Myocyte (in vitro differentiated cells): ENCODE data around the gene CELA2B. TPM values are rescaled to one million over a fixed set of nuclear protein-coding genes. Genes with fewer than 3 reads are reported as not detected.

Experiments
- DNase-seq: peaks from one replicate; pipeline ENCODE4 v3.0.0-alpha.2; 2012; ENCODE audit warnings: low read depth
- total RNA-seq: library from RNA; depleted of rRNA; stranded (reverse); fragments of >200 nt; gene quantifications from 2 replicates; pipeline ENCODE4 v1.2.3, GENCODE V29; 2014

CELA2B gene
- total RNA-seq, 1 donor from 2014 or later: 3.7 TPM

DNA sequence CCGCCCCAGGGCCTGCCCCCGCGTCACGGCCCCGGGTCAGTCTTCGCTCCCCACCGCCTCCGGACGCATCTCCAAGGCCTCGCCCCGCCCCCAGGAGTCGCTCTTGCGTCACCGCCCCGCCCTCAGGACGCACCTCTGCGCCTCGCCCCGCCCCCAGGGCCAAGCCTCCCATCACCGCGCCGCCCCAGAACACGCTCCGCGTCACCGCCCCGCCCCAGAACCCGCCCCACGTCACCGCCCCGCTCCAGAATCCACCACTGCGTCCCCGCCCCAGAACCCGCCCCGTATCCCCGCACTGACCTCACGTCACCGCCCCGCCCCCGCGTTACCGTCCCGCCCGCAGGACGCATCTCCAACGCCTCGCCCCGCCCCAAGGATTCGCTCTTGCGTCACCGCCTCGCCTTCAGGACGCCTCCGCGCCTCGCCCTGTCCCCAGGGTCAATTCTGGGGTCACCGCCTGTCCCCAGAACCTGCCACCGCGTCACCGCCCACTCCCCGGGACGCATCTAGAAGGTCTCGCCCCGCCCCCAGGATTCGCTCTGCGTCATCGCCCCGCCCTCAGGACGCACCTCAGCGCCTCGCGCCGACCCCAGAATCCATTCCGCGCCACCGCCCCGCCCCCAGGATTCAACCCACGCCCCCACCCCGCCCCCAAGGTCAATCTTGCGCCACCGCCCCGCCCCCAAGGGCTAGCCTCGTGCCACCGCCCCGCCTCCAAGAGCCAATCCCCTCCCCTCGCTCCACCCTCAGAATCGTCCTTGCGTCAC is 48.6 kb downstream of the CELA2B start:
- peak; percentile 99 for DNase-seq

DNA sequence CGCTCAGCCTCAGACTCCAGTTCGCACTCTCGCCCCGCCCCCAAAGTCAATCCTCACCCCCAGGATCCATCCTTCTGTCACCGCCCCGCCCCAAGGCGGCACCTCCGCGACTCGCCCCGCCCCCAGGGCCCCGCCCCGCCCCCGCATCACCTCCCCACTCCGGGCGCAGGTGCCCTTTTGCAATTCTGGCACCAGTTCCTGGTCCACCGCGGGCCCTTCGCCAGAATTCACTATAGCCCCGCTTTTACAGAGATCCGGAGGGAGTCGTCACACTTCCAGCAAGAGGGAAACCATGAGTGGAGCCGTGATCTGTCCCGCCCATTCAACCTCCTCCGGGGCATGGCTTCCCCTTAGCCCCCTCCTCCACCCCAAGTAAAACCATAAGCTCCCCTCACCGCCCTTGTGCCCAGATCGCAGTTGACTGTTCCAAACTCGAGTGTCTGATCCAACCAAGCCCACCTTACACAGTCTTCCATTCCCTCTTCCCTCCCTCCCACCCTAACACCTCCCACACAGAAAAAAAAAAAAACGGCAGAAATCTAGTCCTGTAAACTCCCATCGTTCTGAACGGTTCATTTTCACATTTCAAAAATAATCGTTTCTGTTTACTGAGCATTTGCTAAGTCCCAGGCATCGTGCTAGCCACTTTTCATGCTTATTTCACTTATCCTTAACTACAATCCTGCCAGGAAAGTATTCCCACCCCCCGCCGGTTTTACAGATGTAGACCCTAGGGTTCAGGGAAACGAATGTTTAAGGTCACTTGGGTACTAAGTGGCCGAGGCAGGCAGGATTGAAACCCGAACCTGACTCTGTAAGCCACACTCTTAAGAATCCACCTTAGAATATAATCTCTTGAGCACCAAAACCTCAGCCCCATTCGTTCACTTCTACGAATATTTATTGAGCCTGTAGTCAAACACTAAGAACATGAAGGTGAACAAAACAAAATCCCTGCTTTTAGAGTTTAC is 49.4 kb downstream of the CELA2B start:
- DNase-seq: no peak

DNA sequence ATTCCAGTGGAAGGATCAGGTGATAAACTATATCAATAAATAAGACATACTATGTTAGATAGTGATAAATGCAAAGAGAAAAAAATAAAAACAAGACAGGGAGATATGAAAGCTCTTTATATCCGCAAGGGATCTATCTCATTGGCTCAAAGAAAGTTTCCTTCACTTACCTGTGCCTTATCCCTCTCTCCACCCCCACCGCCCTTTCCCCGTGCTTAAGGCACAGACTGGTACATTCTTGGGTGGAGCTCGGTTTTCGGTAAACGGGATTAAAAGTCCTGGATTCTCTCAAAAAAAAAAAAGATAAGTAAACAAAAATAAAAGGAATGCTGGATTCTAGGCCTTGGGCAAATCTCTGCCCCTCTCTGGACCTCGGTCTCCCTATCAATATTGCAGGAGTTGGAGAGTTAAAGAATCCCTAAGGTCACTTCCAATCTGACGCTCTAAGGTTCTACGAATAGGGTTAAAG is 50.2 kb downstream of the CELA2B start:
- DNase-seq: no peak

DNA sequence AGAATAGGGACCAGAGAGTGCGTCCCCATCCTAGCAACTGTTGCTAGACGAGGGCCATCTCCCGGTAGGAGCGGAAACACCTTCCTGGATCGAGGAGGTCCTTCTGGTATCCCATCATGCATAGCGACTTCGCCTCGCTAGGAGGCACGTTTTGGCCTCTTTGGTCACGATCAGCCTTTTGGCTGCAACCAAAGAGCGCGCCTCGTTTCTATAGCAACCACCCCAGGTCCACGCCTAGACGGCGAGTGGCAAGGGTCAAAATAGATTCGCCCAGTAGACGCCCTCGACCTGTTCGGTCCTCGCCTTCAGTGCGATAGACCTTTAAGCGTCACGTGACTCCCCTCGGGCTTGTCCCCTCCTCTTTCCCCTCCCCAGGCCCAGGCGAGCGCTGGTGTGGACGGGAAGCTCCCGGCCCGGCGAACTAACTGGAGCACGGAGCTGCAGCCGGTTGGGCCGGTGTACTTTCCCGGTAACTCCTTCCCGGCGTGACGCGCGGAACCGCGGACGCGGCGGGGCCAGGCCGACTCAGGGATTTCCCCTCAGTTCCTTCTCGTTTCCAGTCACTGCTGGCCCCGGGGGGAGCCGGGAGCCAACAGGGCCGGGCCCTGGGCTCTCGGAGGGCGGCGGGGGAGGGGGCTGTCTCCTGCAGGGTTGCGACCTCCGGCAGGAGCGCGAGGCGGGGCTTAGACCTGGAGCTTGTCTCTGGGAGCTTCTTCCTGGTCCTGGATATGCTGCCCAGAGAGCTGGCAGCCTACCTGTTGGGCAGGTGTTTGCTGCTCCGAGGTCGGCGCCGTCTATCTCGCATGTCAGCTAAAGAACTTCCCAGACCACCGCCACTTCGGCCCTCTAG is 50.8 kb downstream of the CELA2B start, which contains the start of gene DNAJC16:
TSS of gene DNAJC16 (plus strand) at position 359 of the 850 bp plus-strand sequence. CDS start 2,258 bp downstream, outside the sequence.
- DNase-seq: peak; percentile 100

DNA sequence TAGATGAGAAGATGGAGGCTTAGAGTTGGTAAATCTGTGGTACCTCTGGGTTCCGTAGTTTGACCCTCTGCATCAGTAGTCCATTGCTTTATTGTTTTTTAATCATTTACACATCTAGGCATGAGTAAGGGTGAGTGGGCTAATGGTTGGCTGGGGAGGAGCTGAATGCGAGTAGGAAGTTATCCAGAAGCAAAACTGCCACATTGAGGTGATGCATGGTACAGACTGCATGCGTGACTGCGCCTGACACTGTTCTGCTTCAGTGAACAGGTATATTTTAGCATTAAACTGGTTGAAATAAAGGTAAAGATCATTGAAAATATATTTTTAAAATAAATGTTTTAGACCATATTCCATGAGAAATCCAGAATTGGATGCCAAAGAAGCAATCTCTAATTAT is 55.1 kb downstream of the CELA2B start:
- DNase-seq: no peak

DNA sequence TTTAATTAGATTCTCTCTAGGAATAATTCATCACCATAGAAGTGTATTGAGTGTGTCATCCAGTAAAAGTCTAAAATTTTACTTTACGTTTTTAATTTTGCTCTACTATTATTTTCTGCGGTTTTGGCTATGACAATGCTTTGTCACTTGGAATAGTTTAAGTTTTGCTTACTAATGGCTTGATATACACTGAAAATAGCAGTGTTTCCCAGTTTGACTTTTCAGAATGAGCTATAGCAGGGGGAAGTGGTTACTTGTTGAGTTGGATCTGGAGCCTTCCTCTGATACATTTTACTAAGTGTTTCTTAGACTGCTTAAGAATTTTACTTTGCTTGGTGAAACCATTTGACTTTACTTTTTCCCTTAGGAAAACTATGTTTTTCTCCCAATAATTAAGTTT is 55.8 kb downstream of the CELA2B start:
- no peak for DNase-seq

DNA sequence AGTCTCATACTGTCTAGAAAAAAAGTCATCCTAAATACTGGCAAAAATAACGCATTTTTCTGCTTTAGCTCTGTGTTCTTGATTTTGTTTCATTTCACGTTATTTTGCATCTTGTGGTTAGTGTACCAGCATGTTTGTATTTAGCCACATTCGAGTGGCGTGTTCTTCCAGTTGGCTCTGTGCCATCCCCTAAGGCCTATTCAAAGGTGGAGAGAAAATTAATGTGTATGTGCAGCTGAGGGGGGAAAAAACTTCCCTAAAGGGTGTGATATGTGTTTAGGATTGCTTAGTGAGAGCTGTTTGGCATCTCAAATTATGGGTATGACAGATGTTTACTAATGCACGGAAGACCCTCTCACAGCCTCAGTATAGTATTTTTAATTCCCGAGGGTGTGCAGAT is 62.9 kb downstream of the CELA2B start:
- DNase-seq: no peak

DNA sequence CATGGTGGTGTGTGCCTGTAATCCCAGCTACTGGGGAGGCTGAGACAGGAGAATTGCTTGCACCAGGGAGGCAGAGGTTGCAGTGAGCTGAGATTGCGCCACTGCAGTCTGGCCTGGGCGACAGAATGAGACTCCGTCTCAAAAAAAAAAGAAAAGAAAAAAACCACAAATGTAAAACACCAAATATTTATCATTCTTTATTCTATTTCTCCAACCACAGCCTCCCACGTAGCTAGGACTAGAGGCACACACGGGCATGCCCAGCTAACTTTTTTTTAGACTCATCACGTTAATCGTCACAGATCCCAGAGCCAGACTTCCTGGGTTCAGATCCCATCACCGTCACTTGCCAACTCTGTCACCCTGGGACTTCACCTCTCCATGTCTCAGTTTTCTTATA is 64.3 kb downstream of the CELA2B start:
- no peak for DNase-seq

Other genes starting within 250 kb of the CELA2B start
- 0.99 and 6.8 TPM in 2 replicates for gene FHAD1, start 228.9 kb upstream of the CELA2B start, total RNA-seq
- 84.4 and 207 TPM in 2 replicates for gene EFHD2, start 66.2 kb upstream of the CELA2B start, total RNA-seq
- 0.21 and 0.72 TPM in 2 replicates for gene CTRC, start 37.7 kb upstream of the CELA2B start, total RNA-seq
- gene CELA2A, start 19.4 kb upstream of the CELA2B start, total RNA-seq: 0.57 TPM in 1 of 2 replicates, not detected in the other
- 30.8 and 68.5 TPM in 2 replicates for gene CASP9, start 48.1 kb downstream of the CELA2B start, total RNA-seq
- gene DNAJC16, start 50.7 kb downstream of the CELA2B start, total RNA-seq: 43.9 and 50.2 TPM in 2 replicates
- gene AGMAT, start 108.9 kb downstream of the CELA2B start, total RNA-seq: 2.1 and 3.2 TPM in 2 replicates
- 26.6 and 34.7 TPM in 2 replicates for gene DDI2, start 141.4 kb downstream of the CELA2B start, total RNA-seq
- 80.3 and 90.4 TPM in 2 replicates for gene PLEKHM2, start 208.2 kb downstream of the CELA2B start, total RNA-seq